Thoracic aorta (tissue), 2 donors: ENCODE results near the gene KRT24. TPM values are rescaled to one million over a fixed set of nuclear protein-coding genes. Genes with fewer than 3 reads are reported as not detected.
"Not testable (repeated sequence)": the region's sequence is repeated elsewhere in the genome, so short reads cannot be mapped to it uniquely, and the experiment has no call there.

Source experiments
- ATAC-seq: fragments of 150-250 bp; one replicate; pipeline ENCODE4 v1.8.0; 2017; ENCODE audit warnings: low read depth; ENCODE audit not compliant: insufficient number of reproducible peaks, low FRiP score
- DNase-seq: peaks from one replicate; pipeline ENCODE4 v3.0.0-alpha.2; 2020; ENCODE audit warnings: low spot score
- H3K27ac ChIP-seq, 2 donors: fragments of 200-600 bp; sonication (generic); 1 replicate in 1 of 2; 2 replicates in 1 of 2; pipeline ENCODE4 v1.5.1; 2016; ENCODE audit warnings: mild to moderate bottlenecking in 2 of 2, moderate library complexity in 2 of 2
- H3K27me3 ChIP-seq: fragments of 200-600 bp; sonication (generic); replicated peaks from 2 replicates; pipeline ENCODE4 v1.6.0; 2016; ENCODE audit warnings: mild to moderate bottlenecking; ENCODE audit not compliant: insufficient read depth
- H3K36me3 ChIP-seq: fragments of 200-600 bp; sonication (generic); one replicate; pipeline ENCODE4 v1.5.1; 2016
- H3K4me1 ChIP-seq, 2 donors: fragments of 200-600 bp; sonication (generic); 1 replicate in 1 of 2; 2 replicates in 1 of 2; pipeline versions ENCODE4 v1.5.1 to v1.6.0; 2016; ENCODE audit warnings: low read depth in 2 of 2, mild to moderate bottlenecking in 1 of 2; ENCODE audit not compliant: control insufficient read depth in 1 of 2
- H3K4me3 ChIP-seq: fragments of 200-600 bp; sonication (generic); 2 replicates; pipeline ENCODE4 v1.5.1; 2016; ENCODE audit warnings: mild to moderate bottlenecking
- H3K9me3 ChIP-seq: fragments of 200-600 bp; sonication (generic); 2 replicates; pipeline ENCODE4 v1.5.1; 2016
- CTCF ChIP-seq: fragments of 200-600 bp; sonication (generic); IDR thresholded peaks from one replicate; pipeline ENCODE4 v1.5.1; 2019; ENCODE audit warnings: antibody characterized with exemption
- total RNA-seq, 2 donors: library from RNA; depleted of rRNA; stranded (reverse); fragments of >200 nt; gene quantifications; one replicate each; pipeline versions ENCODE4 v1.1.0 to v1.2.3, GENCODE V29; 2016

KRT24 gene
- total RNA-seq = not detected

GRCh38 chr17:40703652-40704051 lies at the start of gene KRT24:
TSS of gene KRT24 (minus strand) at chr17:40703752. CDS start at chr17:40703693, 59 bp downstream.
- Histone ChIP-seq H3K9me3 (no peaks in the 10 kb centered on the region), H3K36me3 (no peaks in the 10 kb centered on the region), H3K4me3 (no peak within 1 kb of the TSS), H3K27me3 (no peaks in the 10 kb centered on the region), H3K4me1 (no peaks in the 10 kb centered on the region), H3K27ac (no peak within 1 kb of the TSS)
- no peak for DNase-seq
- ATAC-seq = no peak
- TF ChIP-seq CTCF = no peak

- no peak overlapping the region for H3K4me3 ChIP-seq
- ATAC-seq = no peak
- no peaks in the 10 kb centered on the region for H3K36me3 ChIP-seq
- TF ChIP-seq CTCF = no peak
- DNase-seq = no peak
- no peak overlapping the region for H3K27ac ChIP-seq
- no peaks in the 10 kb centered on the region for H3K9me3 ChIP-seq
- H3K4me1 ChIP-seq = no peaks in the 10 kb centered on the region
- H3K27me3 ChIP-seq = no peaks in the 10 kb centered on the region
Observed at GRCh38 chr17:40751065-40751464, 47.5 kb upstream of the KRT24 start.

GRCh38 chr17:40750391-40750790 lies 46.8 kb upstream of the KRT24 start:
- Histone ChIP-seq H3K27ac (no peak overlapping the region), H3K27me3 (no peaks in the 10 kb centered on the region), H3K4me3 (no peak overlapping the region), H3K4me1 (no peaks in the 10 kb centered on the region), H3K36me3 (no peaks in the 10 kb centered on the region), H3K9me3 (no peaks in the 10 kb centered on the region)
- no peak for TF ChIP-seq CTCF
- ATAC-seq (no peak), DNase-seq (no peak)

- H3K27ac ChIP-seq, H3K36me3 ChIP-seq, ATAC-seq, H3K27me3 ChIP-seq, H3K9me3 ChIP-seq, DNase-seq, H3K4me3 ChIP-seq, H3K4me1 ChIP-seq: not testable (repeated sequence)
Observed at GRCh38 chr17:40748666-40749065, 45.1 kb upstream of the KRT24 start.

- H3K9me3 ChIP-seq = peaks cover 5% of the 10 kb centered on the region
- ATAC-seq (no peak), DNase-seq (no peak)
- no peaks in the 10 kb centered on the region for H3K27me3 ChIP-seq
- H3K4me3 ChIP-seq = no peak overlapping the region
- H3K27ac ChIP-seq = no peak overlapping the region
- no peaks in the 10 kb centered on the region for H3K36me3 ChIP-seq
- no peak for TF ChIP-seq CTCF
- no peaks in the 10 kb centered on the region for H3K4me1 ChIP-seq
Observed at GRCh38 chr17:40738553-40738952, 35.0 kb upstream of the KRT24 start.

- ATAC-seq (no peak), DNase-seq (no peak)
- Histone ChIP-seq H3K36me3 (no peaks in the 10 kb centered on the region), H3K27me3 (no peaks in the 10 kb centered on the region), H3K9me3 (no peaks in the 10 kb centered on the region), H3K4me3 (no peak overlapping the region), H3K27ac (no peak overlapping the region), H3K4me1 (no peaks in the 10 kb centered on the region)
- TF ChIP-seq CTCF = no peak
Observed at GRCh38 chr17:40735016-40735415, 31.5 kb upstream of the KRT24 start.
